HepG2 (cell line): ENCODE results near the gene LMF2. TPM values are rescaled to one million over a fixed set of nuclear protein-coding genes. Genes with fewer than 3 reads are reported as not detected.

Source experiments
- AGO2 ChIP-seq: fragments of 200-400 bp; formaldehyde crosslinking; optimal IDR thresholded peaks from 2 replicates; pipeline ENCODE3; 2017; ENCODE audit warnings: mild to moderate bottlenecking, low read depth, low read length, moderate library complexity
- AHR ChIP-seq: IDR thresholded peaks from 2 replicates; pipeline ENCODE4 v1.6.1; 2018; ENCODE audit warnings: missing genetic modification reagents, missing compliant biosample characterization
- ARNTL ChIP-seq: sonication (generic); formaldehyde crosslinking; IDR thresholded peaks from 2 replicates; pipeline ENCODE4 v1.4.0; 2020; ENCODE audit warnings: mild to moderate bottlenecking, missing genetic modification reagents
- ATF7 ChIP-seq, 2 experiments: fragments of 450-650 bp in 1 of 2; sonication (generic) in 1 of 2; formaldehyde crosslinking in 1 of 2; IDR thresholded peaks; 2 replicates each; pipeline versions ENCODE4 v1.4.0 to v1.6.1; 2016 to 2020; ENCODE audit warnings: antibody characterized with exemption in 1 of 2, mild to moderate bottlenecking in 1 of 2, missing genetic modification reagents in 1 of 2
- CREB3 ChIP-seq: sonication (generic); formaldehyde crosslinking; IDR thresholded peaks from 2 replicates; pipeline ENCODE4 v1.5.0; 2020; ENCODE audit warnings: missing genetic modification reagents
- DNMT3B ChIP-seq: conservative IDR thresholded peaks from 2 replicates; pipeline ENCODE4 v1.6.1; 2016; ENCODE audit warnings: missing biosample characterization, control low read depth
- EP300 ChIP-seq, 3 experiments: sonication (generic) in 1 of 3; formaldehyde crosslinking in 1 of 3; IDR thresholded peaks; 2 replicates each; pipeline versions ENCODE4 v1.5.1 to v1.6.1; 2011 to 2020; ENCODE audit warnings: low read depth in 2 of 3, low read length in 2 of 3, borderline replicate concordance in 1 of 3, improper control_type of control experiment in 1 of 3, mild to moderate bottlenecking in 1 of 3, missing genetic modification reagents in 1 of 3, moderate library complexity in 1 of 3
- FOXM1 ChIP-seq: sonication (generic); formaldehyde crosslinking; IDR thresholded peaks from 2 replicates; pipeline ENCODE4 v1.5.0; 2020; ENCODE audit warnings: missing genetic modification reagents
- HMG20B ChIP-seq: conservative IDR thresholded peaks from 2 replicates; pipeline ENCODE4 v1.6.1; 2016; ENCODE audit warnings: missing genetic modification reagents, missing compliant biosample characterization
- PRDM10 ChIP-seq: sonication (generic); formaldehyde crosslinking; IDR thresholded peaks from 2 replicates; pipeline ENCODE4 v1.4.0; 2020; ENCODE audit warnings: low read depth, missing genetic modification reagents
- PRPF4 ChIP-seq: fragments of 200-400 bp; formaldehyde crosslinking; IDR thresholded peaks from 2 replicates; pipeline ENCODE4 v1.6.1; 2016; ENCODE audit warnings: low read length, low read depth; ENCODE audit not compliant: poor library complexity, severe bottlenecking
- RELA ChIP-seq: sonication (generic); formaldehyde crosslinking; IDR thresholded peaks from 2 replicates; pipeline ENCODE4 v1.4.0; 2020; ENCODE audit warnings: missing genetic modification reagents
- SNAPC4 ChIP-seq: sonication (generic); formaldehyde crosslinking; IDR thresholded peaks from 2 replicates; pipeline ENCODE4 v1.4.0; 2020; ENCODE audit warnings: mild to moderate bottlenecking, missing genetic modification reagents
- SOX5 ChIP-seq: IDR thresholded peaks from 2 replicates; pipeline ENCODE4 v1.6.1; 2016; ENCODE audit warnings: borderline replicate concordance
- SP5 ChIP-seq: IDR thresholded peaks from 2 replicates; pipeline ENCODE4 v1.6.1; 2016; ENCODE audit warnings: low read depth, borderline replicate concordance
- SRSF4 ChIP-seq: fragments of 200-400 bp; formaldehyde crosslinking; IDR thresholded peaks from one replicate; pipeline ENCODE4 v1.6.1; 2018; ENCODE audit warnings: mild to moderate bottlenecking, low read depth, low read length, moderate library complexity; ENCODE audit not compliant: poor library complexity, severe bottlenecking
- ZNF101 ChIP-seq: sonication (generic); formaldehyde crosslinking; IDR thresholded peaks from 2 replicates; pipeline ENCODE4 v1.4.0; 2020; ENCODE audit warnings: mild to moderate bottlenecking, low read depth, missing genetic modification reagents, borderline replicate concordance
- ZNF282 ChIP-seq: fragments of 450-650 bp; IDR thresholded peaks from 2 replicates; pipeline ENCODE4 v1.6.1; 2018; ENCODE audit not compliant: partially characterized antibody
- ZSCAN20 ChIP-seq: sonication (generic); formaldehyde crosslinking; IDR thresholded peaks from 2 replicates; pipeline ENCODE4 v1.4.0; 2020; ENCODE audit warnings: missing genetic modification reagents, mild to moderate bottlenecking, borderline replicate concordance
- polyA plus RNA-seq, 8 experiments: library from polyadenylated mRNA; depleted of rRNA in 3 of 8; stranded (reverse) in 7 of 8; unstranded in 1 of 8; fragments of >200 nt; fragmentation: Illumina TruSeq in 4 of 8; extraction: Trizol in 4 of 8; gene quantifications; 2 replicates each; pipeline versions ENCODE4 v1.2.1 to v1.2.3, GENCODE V29; 2011 to 2016; ENCODE audit warnings: low read depth in 4 of 8, missing spikeins in 1 of 8, mixed read lengths in 1 of 8; ENCODE audit not compliant: insufficient read depth in 1 of 8
- total RNA-seq, 5 experiments: library from RNA; depleted of rRNA; stranded (reverse); fragments of >200 nt; fragmentation: Illumina TruSeq; extraction: Trizol; gene quantifications; 2 replicates each; pipeline ENCODE4 v1.2.3, GENCODE V29; 2016; ENCODE audit warnings: low read depth in 1 of 5

LMF2 gene
- total and polyA plus RNA-seq, 2 of the 13 experiments (the other 11 are each of a cell fraction or from before 2014, with no cell fraction given): 23.3 to 30.6 TPM

- TF ChIP-seq PRDM10 (CRISPR knock-in tag) (no peak), ARNTL (CRISPR knock-in tag) (peak; percentile 59; the same call in 1 of the 2 replicates), SRSF4 (no peak), FOXM1 (CRISPR knock-in tag) (peak; percentile 35; the same call in 1 of the 2 replicates), CREB3 (CRISPR knock-in tag) (peak; percentile 19; the same call in 1 of the 2 replicates), AHR (CRISPR knock-in tag) (no peak), SNAPC4 (CRISPR knock-in tag) (no peak; the same call in 1 of the 2 replicates), EP300 (IDR thresholded peaks at IDR 0.05; ENCODE audit: low read depth in 2 of 2, low read length in 2 of 2) (no peak), EP300 (CRISPR knock-in tag; IDR thresholded peaks at IDR 0.05; ENCODE audit: borderline replicate concordance) (no peak; the same call in 1 of the 2 replicates), DNMT3B (CRISPR knock-in tag) (no peak), ZNF101 (0 out of 2 replicates have a peak, but pooled peaks have one; percentile 41), HMG20B (0 out of 2 replicates have a peak, but pooled peaks have one; percentile 33), ATF7 (IDR thresholded peaks at IDR 0.05) (no peak), ATF7 (CRISPR knock-in tag; IDR thresholded peaks at IDR 0.05) (no peak), SP5 (CRISPR knock-in tag) (no peak; the same call in 1 of the 2 replicates), SOX5 (CRISPR knock-in tag) (no peak; the same call in 1 of the 2 replicates), ZNF282 (no peak), AGO2 (peak; percentile 86), RELA (no peak), ZSCAN20 (CRISPR knock-in tag) (no peak; the same call in 1 of the 2 replicates), PRPF4 (no peak)
Observed at GRCh38 chr22:50529897-50530579, 22.5 kb upstream of the LMF2 start, which contains the start of gene TYMP (continued).
